Heart right ventricle (tissue), 16 donors: ENCODE data around the gene ZFAND2A. TPM values are rescaled to one million over a fixed set of nuclear protein-coding genes. Genes with fewer than 3 reads are reported as not detected.

ENCODE experiments used
- ATAC-seq, 8 donors: fragments of 200-7000 bp; cut with Tn5 transposase; one replicate each; pipeline ENCODE4 v1.9.1; 2020; ENCODE audit warnings: mild to moderate bottlenecking in 8 of 8, moderate library complexity in 8 of 8, moderate number of reproducible peaks in 1 of 8
- DNase-seq, 2 donors: peaks; one replicate each; pipeline ENCODE4 v3.0.0-alpha.2; 2020
- H3K27ac ChIP-seq, 10 donors: fragments of 200-600 bp; sonication (generic) in 2 of 10; one replicate each; pipeline versions ENCODE4 v1.5.0 to v1.8.0; 2020 to 2022; ENCODE audit warnings: mild to moderate bottlenecking in 3 of 10
- H3K27me3 ChIP-seq, 7 donors: fragments of 200-600 bp; one replicate each; pipeline ENCODE4 v1.8.0; 2021 to 2022; ENCODE audit warnings: mild to moderate bottlenecking in 2 of 7
- H3K36me3 ChIP-seq, 9 donors: fragments of 200-600 bp; sonication (generic) in 1 of 9; one replicate each; pipeline versions ENCODE4 v1.5.0 to v1.8.0; 2020 to 2022; ENCODE audit warnings: mild to moderate bottlenecking in 2 of 9
- H3K4me1 ChIP-seq, 9 donors: fragments of 200-600 bp; sonication (generic) in 1 of 9; one replicate each; pipeline versions ENCODE4 v1.5.0 to v1.8.0; 2020 to 2022; ENCODE audit warnings: mild to moderate bottlenecking in 4 of 9
- H3K4me3 ChIP-seq, 10 donors: fragments of 200-600 bp; sonication (generic) in 2 of 10; one replicate each; pipeline versions ENCODE4 v1.5.0 to v1.8.0; 2020 to 2022; ENCODE audit warnings: mild to moderate bottlenecking in 7 of 10, moderate library complexity in 2 of 10
- H3K9me3 ChIP-seq, 11 donors: fragments of 200-600 bp in 10 of 11; sonication (generic) in 2 of 11; one replicate each; pipeline versions ENCODE4 v1.5.0 to v1.8.0; 2013 to 2022; ENCODE audit warnings: mild to moderate bottlenecking in 2 of 11, control low read depth in 1 of 11, moderate library complexity in 1 of 11
- WGBS, 2 donors: extraction: QIAGEN DNeasy Blood & Tissue Kit; methylation state at CpG; one replicate each; pipeline ENCODE4 v1.1.7; 2013; ENCODE audit warnings: inconsistent platforms in 1 of 2; 5-methylcytosine and 5-hydroxymethylcytosine counted together
- intact Hi-C, 10 donors: fragments of 100-400 bp; cut with DNase I; formaldehyde crosslinking; loops; one replicate each; pipeline versions ENCODE4 v1.11.1 to v1.14.2; 2022
- polyA plus RNA-seq, 2 donors: library from polyadenylated mRNA; stranded (reverse); fragments of 200-250 nt; gene quantifications; one replicate each; pipeline ENCODE4 v1.2.3, GENCODE V29; 2013
- total RNA-seq, 10 donors: library from RNA; stranded (reverse); fragmentation: NEBNext Ultra II Directional in 3 of 10; extraction: Animal tissue kit (Norgen Biotek cat#: 25700) in 3 of 10; gene quantifications; one replicate each; pipeline versions ENCODE4 v1.2.1 to v1.2.4, GENCODE V29; 2021 to 2023
- TF ChIP-seq, protein P1 (sequence below), 9 donors: fragments of 200-600 bp; sonication (generic) in 2 of 9; IDR thresholded peaks; one replicate each; pipeline versions ENCODE4 v1.5.0 to v1.8.0; 2021 to 2022; ENCODE audit warnings: antibody characterized with exemption in 9 of 9, mild to moderate bottlenecking in 5 of 9, moderate library complexity in 1 of 9
- donor health status: Arrhythmogenic right ventricular cardiomyopathy.
- donor health status: ischemic (EF 13 %, LVEDD 7.1; RV severe dilation, severe dysfunction).
- donor health status: healthy with polysubstance abuse.
- donor health status: DM: no; HTN: yes; CAD: no.
- donor health status: DM: no; HTN: no; CAD: no.
- donor health status: ischemic (EF 25% LVEDD 6.9; RV normal size, moderate dysfunction).
- donor health status: ischemic (EF 25% LVEDD 5.7; RV mildly dilated, moderate dysfunction).
- donor health status: healthy.
- donor health status: DM: yes; HTN: yes; CAD: no.
- donor health status: Ischemic cardiomyopathy.
- donor health status: ischemic (EF 35%, LVEDD 5.7; RV mildly dilated, moderate dysfunction).
- donor health status: nonischemic (EF 11% LVEDD 7.7; RV severe dilation, severe dysfunction).
- donor health status: DM: yes; HTN: yes; CAD: no.
- donor health status: PGD.
- donor health status: ischemic (EF 29% LVEDD 5.4; RV normal size, mild dysfunction).
- donor health status: nonischemic (EF 23%, LVEDD 6.1; RV moderate dilation, normal function).

The ZFAND2A gene
- total and polyA plus RNA-seq, 12 donors: 4.4 to 32.6 (median 9.4) TPM

GRCh38 chr7:1193593-1194424 is 33.8 kb upstream of the ZFAND2A start:
- Histone ChIP-seq H3K9me3 (peaks cover 0 to 4% (median 0%) of the 10 kb centered on the region in 11 donors), H3K36me3 (no peaks in the 10 kb centered on the region), H3K4me3 (no peak overlapping the region), H3K27ac (no peak overlapping the region), H3K4me1 (peaks cover 0 to 15% (median 0%) of the 10 kb centered on the region in 9 donors), H3K27me3 (peaks cover 0 to 56% (median 29%) of the 10 kb centered on the region in 7 donors)
- WGBS, 2 donors: 35 to 43% methylated on average over 36 of the region's 36 CpGs
- DNase-seq: peak; percentile 41 to 60
- TF ChIP-seq, protein P1, sequence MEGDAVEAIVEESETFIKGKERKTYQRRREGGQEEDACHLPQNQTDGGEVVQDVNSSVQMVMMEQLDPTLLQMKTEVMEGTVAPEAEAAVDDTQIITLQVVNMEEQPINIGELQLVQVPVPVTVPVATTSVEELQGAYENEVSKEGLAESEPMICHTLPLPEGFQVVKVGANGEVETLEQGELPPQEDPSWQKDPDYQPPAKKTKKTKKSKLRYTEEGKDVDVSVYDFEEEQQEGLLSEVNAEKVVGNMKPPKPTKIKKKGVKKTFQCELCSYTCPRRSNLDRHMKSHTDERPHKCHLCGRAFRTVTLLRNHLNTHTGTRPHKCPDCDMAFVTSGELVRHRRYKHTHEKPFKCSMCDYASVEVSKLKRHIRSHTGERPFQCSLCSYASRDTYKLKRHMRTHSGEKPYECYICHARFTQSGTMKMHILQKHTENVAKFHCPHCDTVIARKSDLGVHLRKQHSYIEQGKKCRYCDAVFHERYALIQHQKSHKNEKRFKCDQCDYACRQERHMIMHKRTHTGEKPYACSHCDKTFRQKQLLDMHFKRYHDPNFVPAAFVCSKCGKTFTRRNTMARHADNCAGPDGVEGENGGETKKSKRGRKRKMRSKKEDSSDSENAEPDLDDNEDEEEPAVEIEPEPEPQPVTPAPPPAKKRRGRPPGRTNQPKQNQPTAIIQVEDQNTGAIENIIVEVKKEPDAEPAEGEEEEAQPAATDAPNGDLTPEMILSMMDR (IDR thresholded peaks at IDR 0.05): peak in 8 of 9 donors; percentile 14 to 63 (median 50)
- intact Hi-C loops: loop anchor here in 3 of 10 donors (10.0 kb wide), 1 partner anchor 241 kb away; no protein-coding TSS in a partner anchor
- ATAC-seq: peak; percentile 80 to 94 (median 88)

GRCh38 chr7:1192171-1192676 is 32.2 kb upstream of the ZFAND2A start:
- intact Hi-C loops: loop anchor here in 3 of 10 donors (10.0 kb wide), 1 partner anchor 243 kb away; no protein-coding TSS in a partner anchor
- Histone ChIP-seq H3K4me1 (peaks cover 0 to 15% (median 0%) of the 10 kb centered on the region in 9 donors), H3K9me3 (peaks cover 0 to 4% (median 0%) of the 10 kb centered on the region in 11 donors), H3K36me3 (no peaks in the 10 kb centered on the region), H3K27me3 (peaks cover 0 to 51% (median 22%) of the 10 kb centered on the region in 7 donors), H3K27ac (peak overlapping the region in 1 of 10 donors; percentile 31), H3K4me3 (no peak overlapping the region)
- 41 to 50% methylated on average over 15 of the region's 15 CpGs for WGBS, 2 donors
- ATAC-seq (peak in 3 of 8 donors; percentile 25 to 51 (median 46)), DNase-seq (no peak)
- TF ChIP-seq, protein P1 (IDR thresholded peaks at IDR 0.05): no peak

GRCh38 chr7:1189986-1190772 is 30.2 kb upstream of the ZFAND2A start:
- peaks cover 0 to 4% (median 0%) of the 10 kb centered on the region in 11 donors for H3K9me3 ChIP-seq
- WGBS, 2 donors: 94% methylated on average over 10 of the region's 10 CpGs
- TF ChIP-seq, protein P1 (IDR thresholded peaks at IDR 0.05): no peak
- peaks cover 0 to 15% (median 0%) of the 10 kb centered on the region in 9 donors for H3K4me1 ChIP-seq
- peaks cover 0 to 65% (median 34%) of the 10 kb centered on the region in 7 donors for H3K27me3 ChIP-seq
- no peak for ATAC-seq
- DNase-seq: no peak
- intact Hi-C loops: loop anchor here in 3 of 10 donors (10.0 kb wide), 1 partner anchor 245 kb away; no protein-coding TSS in a partner anchor
- H3K27ac ChIP-seq: no peak overlapping the region
- H3K4me3 ChIP-seq: no peak overlapping the region
- H3K36me3 ChIP-seq: no peaks in the 10 kb centered on the region
